NK-92 treated with Interleukin-12 subunit alpha and Interleukin-12 subunit beta, amount 100 ng/mL, for 24 hours (cell line): ENCODE results near the gene CHMP3.
"Not testable (repeated sequence)": the region's sequence is repeated elsewhere in the genome, so short reads cannot be mapped to it uniquely, and the experiment has no call there.

Experiments used
- DNase-seq: peaks from one replicate; lab custom pipeline; 2025; lab: John Stamatoyannopoulos, UW

The CHMP3 gene

DNA sequence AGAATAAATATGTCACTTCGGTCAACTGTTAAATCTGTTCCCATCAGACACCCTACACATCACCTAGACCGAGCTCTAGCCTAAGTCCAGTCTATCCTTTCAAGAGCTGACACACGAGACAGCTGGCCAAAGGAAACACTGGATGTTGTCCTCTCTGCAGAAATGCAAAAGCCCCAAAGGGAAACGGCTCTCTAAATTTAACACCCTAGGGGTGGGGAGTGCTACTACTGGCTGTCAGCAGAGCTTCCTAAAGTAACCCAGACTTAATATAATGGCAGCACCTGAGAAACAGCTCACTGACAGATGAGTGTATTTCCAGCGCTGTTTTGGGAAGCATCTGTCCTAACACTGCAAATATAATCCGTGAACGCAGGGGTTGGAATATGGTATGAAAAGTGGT is 55.6 kb downstream of the CHMP3 start:
- no peak for DNase-seq

DNA sequence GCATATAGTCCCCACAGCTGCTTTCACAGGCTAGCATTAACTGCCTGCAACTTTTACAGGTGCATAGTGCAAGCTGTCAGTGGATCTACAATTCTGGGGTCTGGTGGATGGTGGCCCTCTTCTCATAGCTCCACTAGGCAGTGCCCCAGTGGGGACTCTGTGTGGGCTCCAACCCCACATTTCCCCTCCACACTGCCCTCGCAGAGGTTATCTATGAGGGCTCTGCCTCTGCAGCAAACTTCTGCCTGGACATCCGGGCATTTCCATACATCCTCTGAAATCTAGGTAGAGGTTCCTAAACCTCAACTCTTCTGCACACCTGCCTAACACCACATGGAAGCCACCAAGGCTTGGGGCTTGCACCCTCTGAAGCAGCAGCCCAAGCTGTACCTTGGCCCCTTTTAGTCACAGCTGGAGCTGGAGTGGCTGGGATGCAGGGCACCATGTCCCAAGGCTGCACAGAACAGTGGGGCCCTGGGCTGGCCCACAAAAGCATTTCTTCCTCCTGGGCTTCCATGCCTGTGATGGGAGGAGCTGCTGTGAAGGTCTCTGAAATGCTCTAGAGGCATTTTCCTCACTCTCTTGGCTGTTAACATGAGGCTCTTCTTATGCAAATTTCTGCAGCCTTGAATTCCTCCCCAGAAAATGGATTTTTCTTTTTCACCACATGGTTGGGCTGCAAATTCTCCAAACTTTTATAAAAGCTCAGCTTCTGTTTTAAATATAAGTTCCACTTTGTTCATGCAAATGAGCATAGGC is 62.7 kb downstream of the CHMP3 start:
- no peak for DNase-seq

DNA sequence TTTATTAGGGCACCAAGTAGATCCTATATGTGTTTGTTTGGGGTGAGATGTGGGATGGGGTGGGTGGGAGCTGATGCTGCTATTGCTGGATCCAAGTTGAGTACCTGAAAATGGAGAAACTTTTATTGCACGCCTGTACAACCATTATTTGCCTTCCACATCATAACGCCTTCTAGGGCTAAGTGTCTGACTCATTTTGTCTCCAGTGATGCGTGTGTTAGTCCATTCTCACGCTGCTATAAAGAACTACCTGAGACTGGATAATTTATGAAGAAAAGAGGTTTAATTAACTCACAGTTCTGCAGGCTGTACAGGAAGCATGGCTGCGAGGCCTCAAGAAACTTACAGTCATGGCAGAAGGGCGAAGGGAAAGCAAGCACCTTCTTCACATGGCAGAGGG is 63.9 kb downstream of the CHMP3 start:
- DNase-seq, result no peak

DNA sequence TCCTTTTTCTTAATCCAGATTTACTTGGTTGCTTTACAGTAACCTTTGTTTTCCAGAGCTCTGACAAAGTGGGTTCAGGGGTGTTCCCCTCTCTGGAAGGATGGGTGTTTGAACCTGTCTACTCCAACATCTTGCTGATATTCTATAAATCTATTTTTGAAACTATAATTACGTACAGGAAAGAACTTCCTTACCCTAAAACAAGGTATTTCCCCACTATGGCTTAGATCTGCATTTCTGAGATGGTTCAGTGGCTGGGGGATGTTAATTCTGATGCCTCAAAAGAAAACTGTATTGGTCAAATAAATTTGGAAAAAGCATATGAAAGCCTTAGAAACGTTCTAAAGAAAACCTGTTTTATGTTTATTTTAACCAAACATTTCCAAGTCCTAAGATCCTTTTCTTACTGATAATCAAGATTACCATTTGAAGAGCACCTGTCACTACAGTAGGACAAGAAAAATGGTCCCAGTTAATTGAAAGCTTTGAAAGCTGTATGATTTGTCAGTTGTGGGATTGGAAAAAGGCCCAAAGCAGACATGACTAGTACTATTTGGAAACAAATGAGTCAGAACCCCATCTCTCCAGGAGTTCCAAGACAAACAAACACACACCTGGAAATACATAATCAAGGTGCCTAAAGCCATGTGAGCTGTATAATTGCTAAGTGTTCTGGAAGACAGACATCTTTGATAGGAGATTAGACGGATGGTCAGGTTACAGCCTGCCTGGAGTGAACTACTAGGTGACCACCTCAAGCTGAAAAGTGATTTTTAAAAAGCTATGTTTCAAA is 64.6 kb downstream of the CHMP3 start:
- no peak for DNase-seq

DNA sequence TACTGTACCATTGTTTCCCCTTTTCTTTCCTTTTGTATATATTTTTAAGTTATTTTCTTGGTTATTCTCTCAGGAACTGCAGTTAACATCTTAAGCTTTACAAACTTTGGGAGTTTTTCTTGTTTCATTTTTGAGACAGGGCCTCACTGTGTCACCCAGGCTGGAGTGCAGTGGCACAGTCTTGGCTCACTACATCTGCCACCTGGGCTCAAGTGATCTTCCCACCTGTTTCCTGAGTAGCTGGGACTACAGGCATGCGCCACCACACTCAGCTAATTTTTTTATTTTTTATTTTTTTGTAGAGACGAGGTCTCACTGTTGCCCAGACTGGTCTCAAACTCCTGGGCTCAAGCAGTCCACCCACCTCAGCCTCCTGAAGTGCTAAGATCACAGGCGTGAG is 66.9 kb downstream of the CHMP3 start:
- DNase-seq, result not testable (repeated sequence)

DNA sequence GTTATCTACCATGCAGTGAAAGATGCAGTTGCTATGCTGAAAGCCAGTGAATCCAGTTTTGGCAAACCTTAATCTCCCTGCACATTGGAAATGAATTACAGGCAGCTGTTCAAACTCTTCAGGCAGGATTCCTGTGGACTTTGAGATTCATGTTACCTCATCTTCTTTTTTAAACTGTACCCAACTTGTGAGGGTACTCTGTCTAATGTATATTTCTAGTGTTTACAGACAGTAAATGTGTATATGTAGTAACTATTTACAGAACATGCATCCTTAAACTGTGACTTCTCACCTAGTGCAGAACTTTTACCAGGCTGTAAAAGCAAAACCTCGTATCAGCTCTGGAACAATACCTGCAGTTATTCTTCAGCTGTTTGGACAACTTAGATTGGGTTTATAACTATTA is 71.2 kb downstream of the CHMP3 start:
- no peak for DNase-seq

DNA sequence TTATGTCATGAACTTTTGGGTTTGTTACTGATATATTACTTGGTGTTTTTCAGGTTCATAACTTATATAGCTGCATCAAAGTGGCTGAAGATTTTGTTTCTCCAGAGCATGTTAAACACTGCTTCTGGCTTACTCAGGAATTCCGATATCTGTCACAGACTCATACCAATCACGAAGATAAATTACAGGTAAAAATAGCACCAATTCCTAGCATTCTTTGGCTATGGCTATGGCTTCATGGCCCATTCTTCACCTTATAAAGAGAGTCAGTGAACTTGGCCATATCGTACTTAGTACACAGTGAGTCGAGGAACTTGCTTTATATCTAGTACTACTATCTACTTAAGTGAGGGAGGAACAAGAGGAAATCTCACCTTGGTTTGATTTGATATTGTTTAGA is 72.2 kb downstream of the CHMP3 start:
- no peak for DNase-seq

DNA sequence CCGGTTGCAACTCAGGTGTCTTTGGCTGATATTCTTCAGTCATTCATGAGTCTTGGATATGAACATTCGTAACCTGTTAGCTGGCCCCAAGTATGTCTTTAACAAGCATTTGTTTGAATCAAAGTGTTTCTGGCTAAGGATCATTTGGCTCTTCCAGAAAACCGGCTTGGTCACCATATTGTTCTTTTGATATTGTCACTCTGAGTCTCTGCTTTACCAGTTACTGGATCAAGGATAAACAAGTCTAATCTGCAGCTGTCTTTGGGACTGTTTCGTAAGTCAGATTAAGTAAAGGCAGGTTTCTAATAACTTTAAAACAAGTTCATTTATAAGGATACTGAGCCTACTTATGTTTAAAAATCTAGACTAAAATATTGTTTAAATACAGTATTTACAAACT is 73.0 kb downstream of the CHMP3 start:
- DNase-seq, result no peak

DNA sequence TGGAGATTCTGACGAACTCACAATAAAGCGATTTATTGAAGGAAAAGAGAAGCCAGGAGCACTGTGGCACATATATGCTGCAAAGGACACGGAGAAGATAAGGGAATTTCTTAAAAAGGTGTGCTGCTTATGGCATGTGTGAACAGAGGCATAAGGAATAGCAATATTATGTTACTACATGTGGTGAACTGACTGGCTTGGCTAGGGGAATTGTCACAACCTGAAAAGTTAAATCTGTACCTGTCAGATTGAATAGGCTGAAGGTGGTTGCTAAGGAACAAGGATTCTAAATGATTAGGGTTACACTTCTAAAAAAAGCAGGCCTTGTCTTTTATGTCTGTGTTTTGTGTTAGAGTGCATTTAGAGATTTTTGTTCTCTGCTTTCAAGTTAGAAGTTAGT is 73.7 kb downstream of the CHMP3 start:
- no peak for DNase-seq

DNA sequence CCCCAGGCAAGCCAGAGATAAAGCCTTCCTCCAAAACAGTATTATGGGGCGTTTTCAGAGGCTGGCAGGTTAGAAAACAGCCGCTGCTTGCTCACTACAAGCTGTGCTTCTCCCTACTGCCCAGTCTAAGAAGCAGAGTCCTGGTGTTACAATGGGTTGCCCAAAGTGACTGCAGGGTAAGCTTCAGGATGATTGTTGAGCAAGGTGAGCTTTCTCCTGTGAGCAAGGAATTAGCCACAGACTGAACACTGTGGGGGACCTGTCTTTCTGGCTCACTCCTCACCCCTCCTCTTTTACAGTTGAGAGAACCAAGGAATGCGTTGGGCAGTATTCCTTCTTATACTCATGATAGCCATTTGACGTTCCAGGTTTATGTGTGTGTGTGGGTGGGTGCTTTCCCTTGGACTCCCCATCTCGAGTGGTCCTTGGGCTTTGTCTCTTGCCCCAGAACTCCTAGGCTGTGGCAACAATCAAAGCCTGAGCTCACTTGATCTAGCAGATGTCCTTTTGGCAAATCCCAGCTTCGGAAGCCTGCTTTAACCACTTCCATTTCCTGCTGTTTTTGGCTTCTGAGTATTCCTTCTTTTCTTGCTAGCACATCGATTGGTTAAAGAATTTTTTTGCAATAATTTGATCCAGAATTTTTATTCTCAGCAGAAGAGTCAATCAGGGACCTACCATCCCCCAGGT is 74.5 kb downstream of the CHMP3 start:
- no peak for DNase-seq

DNA sequence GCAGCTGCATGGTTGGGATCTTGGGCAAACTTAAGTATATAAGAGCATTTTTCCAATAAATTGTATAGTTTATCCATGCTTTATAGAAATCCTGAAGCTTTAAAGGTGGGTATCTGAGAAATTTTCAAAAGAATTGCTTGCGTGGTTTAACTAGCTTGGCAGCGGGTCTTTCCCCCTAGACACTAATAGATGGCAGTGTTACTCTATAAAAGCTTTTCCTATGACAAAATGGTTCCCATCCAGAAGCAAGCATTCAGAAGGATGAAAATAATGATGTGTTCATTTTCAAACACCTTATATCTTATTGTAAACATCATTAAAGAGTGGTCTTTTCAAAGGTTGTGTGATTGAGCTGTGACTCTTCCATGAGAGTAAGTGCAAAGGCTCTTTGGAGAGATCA is 76.2 kb downstream of the CHMP3 start:
- DNase-seq, result no peak

DNA sequence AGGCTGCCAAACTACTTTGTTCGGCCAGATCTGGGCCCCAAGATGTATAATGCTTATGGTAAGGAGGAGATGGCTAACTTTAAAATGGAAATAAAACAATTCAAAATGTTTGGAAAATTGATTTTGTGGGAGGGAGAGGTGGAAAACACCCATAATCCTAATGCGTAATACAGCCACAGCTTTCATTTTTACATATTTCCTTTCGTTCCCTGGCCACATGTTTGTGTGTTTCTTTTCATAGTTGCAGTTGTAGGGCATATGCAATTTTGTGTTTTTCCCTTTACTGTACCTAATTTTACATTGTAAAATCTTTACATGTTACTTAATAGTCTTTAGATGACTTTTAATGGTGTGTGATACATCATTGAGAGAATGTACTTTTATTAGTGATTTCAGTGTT is 77.4 kb downstream of the CHMP3 start:
- DNase-seq, result no peak

DNA sequence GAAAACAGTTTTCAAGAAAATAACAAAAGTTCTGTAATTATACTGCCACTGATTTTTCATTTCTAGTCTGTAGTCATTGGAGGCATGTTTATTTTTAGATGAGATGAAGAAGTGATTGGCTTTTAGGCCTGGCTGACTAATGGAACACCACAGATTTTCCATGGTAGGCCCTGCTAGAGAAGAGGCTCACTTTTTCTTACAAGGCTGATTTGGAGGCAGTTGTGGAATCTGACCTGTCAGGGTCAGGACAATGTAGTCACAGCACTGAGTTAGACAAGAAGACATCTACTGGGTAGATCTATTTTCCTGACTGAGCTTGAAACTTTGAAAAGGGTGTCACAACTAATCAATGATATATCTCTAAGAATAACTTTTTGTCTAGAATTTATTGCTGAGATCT is 78.1 kb downstream of the CHMP3 start:
- no peak for DNase-seq

DNA sequence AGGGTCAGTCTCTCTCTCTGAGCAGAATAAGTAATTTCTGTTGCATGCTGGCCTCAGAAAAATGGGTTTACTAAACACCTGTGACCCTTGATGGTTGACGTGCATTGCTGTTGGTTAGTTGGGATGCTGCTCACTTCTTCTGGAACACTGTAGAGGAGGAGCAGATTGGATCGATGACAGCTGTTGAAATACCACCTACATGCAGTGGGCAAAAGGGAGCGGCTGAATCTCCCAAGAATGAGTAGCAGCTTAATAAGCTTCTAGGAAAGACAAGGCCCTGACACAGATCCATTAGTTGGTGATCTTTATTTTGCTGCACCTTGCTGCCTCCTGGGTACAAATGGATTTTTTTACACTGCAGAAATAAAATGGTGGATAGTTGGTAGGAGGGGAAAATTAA is 78.9 kb downstream of the CHMP3 start:
- DNase-seq, result no peak

DNA sequence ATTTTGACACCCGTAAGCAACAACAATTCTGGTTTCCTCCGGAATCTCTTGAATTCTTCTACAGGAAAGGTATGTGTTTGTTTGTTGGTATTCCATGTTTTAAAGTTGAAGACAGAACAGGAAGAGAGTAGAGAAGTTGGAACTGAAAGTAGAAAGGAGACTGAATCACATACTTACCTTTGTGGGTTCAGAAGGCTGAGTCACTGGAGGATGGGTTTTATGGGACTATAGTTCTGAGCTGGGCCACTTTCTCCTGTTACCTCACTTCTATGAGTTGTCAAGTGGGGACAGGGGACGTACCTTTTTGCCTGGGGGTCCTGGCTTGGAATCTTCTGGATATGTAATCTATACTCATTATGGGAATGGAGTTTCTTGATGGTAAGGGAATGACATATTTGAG is 81.2 kb downstream of the CHMP3 start:
- no peak for DNase-seq

DNA sequence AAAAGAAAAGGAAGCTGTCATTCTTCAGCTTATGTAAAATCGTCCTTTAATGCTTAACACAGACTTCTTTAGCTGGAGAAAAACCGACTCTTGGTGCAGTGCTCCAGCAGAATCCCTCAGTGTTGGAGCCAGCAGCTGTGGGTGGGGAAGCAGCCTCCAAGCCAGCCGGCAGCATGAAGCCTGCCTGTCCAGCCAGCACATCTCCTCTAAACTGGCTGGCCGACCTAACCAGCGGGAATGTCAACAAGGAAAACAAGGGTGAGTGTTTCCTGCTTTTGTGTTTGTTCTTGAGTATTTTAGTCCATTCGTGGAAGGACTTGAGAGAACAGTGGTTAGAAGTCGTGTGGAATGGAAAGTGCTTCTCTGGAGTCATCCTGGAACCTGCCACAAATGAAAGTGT is 83.1 kb downstream of the CHMP3 start:
- DNase-seq, result no peak

DNA sequence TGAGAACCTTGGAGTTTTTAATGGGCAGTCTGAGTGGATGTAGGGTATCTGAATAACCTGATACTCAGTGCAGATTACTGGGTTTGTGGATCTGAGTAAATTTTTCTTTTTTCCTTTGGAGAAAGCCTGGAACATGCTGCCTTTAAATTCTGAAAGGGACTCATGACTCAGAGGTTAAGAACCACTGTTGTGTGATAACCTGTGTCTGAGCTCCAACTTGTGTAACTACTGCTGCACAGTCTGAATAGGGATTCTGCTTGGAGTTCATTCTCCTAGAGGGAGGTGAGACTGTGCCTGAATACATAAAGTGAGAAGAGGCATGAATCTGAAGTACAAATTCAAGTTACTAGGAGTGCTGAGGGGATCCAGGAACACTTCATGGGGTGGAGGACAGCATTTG is 85.9 kb downstream of the CHMP3 start:
- no peak for DNase-seq

DNA sequence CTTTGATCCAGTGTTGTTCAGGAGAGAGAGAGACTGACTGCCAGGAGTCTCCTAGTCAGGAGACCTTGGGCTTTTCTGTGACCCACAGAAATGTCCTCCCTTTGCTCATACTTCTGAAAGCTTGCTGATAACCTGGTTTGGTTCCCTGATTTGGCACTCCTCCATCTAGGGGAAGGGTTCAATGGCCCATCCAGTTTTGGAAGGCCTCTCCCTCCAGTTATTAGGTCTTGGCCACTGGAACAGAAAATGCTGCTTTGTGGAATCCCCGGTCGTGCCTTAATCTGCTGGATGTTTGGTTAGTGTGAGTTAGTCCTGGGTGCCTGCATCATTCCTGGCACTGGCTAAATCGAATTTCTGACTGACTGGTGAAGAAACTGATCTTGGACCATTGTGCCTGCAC is 86.3 kb downstream of the CHMP3 start:
- DNase-seq, result no peak

DNA sequence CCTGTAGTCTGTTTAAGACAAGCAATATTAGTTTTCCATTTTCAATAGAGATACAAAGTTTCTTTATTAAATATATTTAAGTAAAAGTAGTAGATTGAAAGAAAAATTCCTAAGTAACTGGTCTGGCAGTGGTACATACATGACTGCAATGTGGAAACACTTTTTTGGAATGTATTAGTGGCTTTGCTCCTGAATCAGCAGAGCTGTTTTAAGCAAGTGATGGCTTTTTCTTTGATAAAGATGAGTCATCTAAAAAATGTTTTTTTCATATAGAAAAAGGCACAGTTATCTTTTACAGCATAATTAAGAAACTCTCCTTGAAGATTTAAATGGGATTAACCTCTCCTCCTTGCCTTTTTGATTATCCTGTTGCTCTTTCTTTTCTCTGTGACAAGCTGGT is 87.2 kb downstream of the CHMP3 start:
- DNase-seq, result no peak

DNA sequence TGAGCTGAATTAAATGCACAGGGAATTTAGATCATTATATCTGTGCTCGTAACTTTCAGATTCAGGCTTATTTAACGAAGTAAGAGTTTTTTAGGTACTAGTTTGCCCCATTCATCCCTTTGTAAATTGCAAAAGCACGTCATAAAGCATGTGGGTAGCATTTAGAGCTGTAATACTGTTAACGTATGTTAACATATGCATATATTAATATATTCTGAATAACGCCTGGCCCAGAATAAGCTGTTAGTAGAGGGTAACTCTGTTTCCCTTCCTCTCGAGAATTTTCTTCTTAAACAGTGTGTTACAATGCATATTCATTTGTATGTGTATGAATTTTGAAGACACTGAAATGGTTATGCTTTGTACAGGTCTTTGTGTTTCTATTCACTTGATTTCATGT is 91.6 kb downstream of the CHMP3 start:
- no peak for DNase-seq

DNA sequence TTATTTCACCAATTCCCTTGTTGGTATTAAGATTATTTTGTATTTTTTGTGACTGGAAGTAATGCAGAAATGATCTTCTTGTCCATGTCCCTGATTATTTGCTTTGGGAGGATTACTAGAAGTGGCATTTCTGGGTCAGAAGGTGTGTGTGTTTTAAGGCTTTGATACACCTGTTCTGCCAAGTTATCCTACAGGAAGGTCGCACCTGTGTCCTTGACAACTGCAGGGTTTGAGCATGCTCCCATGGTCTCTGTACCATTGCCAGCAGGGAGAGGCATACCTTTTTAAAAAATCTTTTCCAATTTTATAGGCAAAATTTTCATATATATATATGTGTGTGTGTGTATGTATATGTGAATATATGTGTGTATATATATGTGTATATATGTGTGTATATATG is 92.4 kb downstream of the CHMP3 start:
- no peak for DNase-seq

DNA sequence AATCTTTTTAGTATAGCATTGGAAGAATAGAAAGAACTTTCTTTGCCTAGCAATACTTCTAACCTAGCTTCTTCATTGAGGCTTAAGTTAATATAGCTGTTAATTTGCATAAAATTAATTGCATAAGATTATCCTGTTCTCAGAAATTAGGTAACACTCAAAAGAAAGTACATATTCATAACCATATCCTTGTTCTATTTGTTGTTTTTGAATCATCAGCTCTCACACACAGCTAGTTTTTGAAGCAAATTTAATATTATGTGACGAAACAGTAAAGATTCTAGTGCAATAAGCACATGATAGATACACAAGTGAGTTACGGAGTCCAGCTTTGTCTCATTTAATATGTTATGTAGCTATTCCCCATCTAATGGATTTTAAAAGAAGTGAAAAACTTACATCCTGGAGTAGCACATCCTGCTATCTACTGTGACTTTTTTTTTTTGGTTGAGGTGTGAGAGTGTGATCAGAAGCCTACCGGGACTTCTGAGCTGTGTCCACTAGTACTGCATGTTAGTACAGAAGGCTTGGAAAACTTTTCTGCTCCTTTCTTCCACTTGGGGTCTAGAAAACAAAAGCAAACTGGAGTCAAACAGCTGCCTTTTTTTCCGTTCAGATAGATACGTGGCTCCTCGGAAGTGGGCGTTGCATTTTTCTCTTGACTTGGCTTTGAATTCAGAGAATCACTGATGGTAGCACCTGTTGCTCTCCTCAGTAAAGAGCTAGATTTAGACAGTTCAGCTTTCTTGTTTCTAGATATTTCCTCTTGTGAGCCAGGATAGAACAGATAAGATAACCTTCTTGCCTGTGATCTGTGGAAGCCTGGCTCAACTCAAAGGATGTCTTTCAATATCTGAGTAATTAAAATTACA is 94.8 kb downstream of the CHMP3 start:
- no peak for DNase-seq
